HCT116 (cell line): ENCODE results near the gene LHPP.

Source experiments
- CBX3 ChIP-seq: IDR thresholded peaks from 2 replicates; pipeline ENCODE4 v1.6.1; 2012; ENCODE audit warnings: low read depth
- CTCF ChIP-seq, 3 experiments: fragments of 200-600 bp in 1 of 3; sonication (generic) in 1 of 3; IDR thresholded peaks in 2 of 3; conservative IDR thresholded peaks in 1 of 3; 2 replicates each; pipeline ENCODE4 v1.5.1; 2012 to 2017; ENCODE audit warnings: low read depth in 2 of 3, low read length in 2 of 3, antibody characterized with exemption in 1 of 3, borderline replicate concordance in 1 of 3, control low read depth in 1 of 3, mild to moderate bottlenecking in 1 of 3, mixed read lengths in 1 of 3, mixed run types in 1 of 3, moderate library complexity in 1 of 3; ENCODE audit not compliant: insufficient read depth in 1 of 3
- EGR1 ChIP-seq: IDR thresholded peaks from 2 replicates; pipeline ENCODE4 v1.6.1; 2012; ENCODE audit warnings: low read depth
- EZH2phosphoT487 ChIP-seq: fragments of 200-600 bp; IDR thresholded peaks from 2 replicates; pipeline ENCODE4 v1.6.1; 2018; ENCODE audit warnings: antibody characterized with exemption, borderline replicate concordance
- FOSL1 ChIP-seq: IDR thresholded peaks from 2 replicates; pipeline ENCODE4 v1.6.1; 2012; ENCODE audit warnings: low read depth
- MAX ChIP-seq: IDR thresholded peaks from 2 replicates; pipeline ENCODE4 v1.6.1; 2012
- POLR2A ChIP-seq: IDR thresholded peaks from 2 replicates; pipeline ENCODE4 v1.7.0; 2011; ENCODE audit warnings: borderline replicate concordance; ENCODE audit not compliant: insufficient read depth, insufficient read length; ENCODE audit errors: extremely low read depth
- POLR2AphosphoS5 ChIP-seq: IDR thresholded peaks from 2 replicates; pipeline ENCODE4 v1.6.1; 2011; ENCODE audit warnings: mild to moderate bottlenecking, low read depth, low read length, moderate library complexity
- RAD21 ChIP-seq: IDR thresholded peaks from 2 replicates; pipeline ENCODE4 v1.6.1; 2012; ENCODE audit warnings: low read depth, mild to moderate bottlenecking
- REST ChIP-seq: IDR thresholded peaks from 2 replicates; pipeline ENCODE4 v1.6.1; 2012; ENCODE audit warnings: low read depth
- TCF7L2 ChIP-seq: IDR thresholded peaks from 2 replicates; pipeline ENCODE4 v1.7.0; 2011; ENCODE audit warnings: borderline replicate concordance, inconsistent platforms; ENCODE audit not compliant: insufficient read depth, insufficient read length; ENCODE audit errors: extremely low read depth
- YY1 ChIP-seq: IDR thresholded peaks from 2 replicates; pipeline ENCODE4 v1.6.1; 2011; ENCODE audit warnings: low read length, low read depth, moderate library complexity, mild to moderate bottlenecking; ENCODE audit not compliant: insufficient replicate concordance; ENCODE audit errors: extremely low read depth
- ZNF274 ChIP-seq: fragments of 200-500 bp; sonication (Bioruptor generic); IDR thresholded peaks from 2 replicates; pipeline ENCODE4 v1.6.1; 2014; ENCODE audit warnings: mild to moderate bottlenecking, low read depth, low read length, inconsistent platforms

DNA sequence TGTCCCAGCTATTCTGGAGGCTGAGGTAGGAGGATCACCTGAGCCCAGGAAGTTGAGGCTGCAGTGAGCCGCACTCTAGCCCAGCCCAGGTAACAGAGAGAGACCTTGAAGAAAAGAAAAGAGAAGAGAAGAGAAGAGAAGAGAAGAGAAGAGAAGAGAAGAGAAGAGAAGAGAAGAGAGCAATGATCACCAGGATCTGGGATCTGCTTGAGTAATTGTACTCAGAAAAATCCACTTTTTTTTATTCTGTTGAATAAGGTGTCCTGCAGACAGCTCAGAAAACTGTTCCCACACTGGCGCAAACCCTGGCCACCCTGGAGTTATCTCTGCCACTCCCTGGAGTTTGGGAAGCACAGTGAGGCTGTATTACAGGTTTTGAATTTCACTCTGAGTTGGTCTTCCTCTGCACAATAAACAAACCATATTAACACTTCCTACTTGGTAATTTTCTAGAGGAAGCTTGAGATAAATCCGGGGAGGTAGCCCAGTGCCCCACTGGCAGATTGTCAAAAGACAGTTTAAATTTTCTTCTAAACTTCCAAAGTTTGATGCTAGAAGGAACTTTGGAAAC lies 33.3 kb upstream of the LHPP start:
- no peak for TF ChIP-seq POLR2AphosphoS5
- no peak for TF ChIP-seq CTCF (IDR thresholded peaks at IDR 0.05 in 2 of 3, conservative IDR thresholded peaks at IDR 0.05 in 1 of 3; ENCODE audit: borderline replicate concordance in 1 of 3, insufficient read depth in 1 of 3, low read depth in 2 of 3, low read length in 2 of 3)
- no peak for TF ChIP-seq EZH2phosphoT487
- TF ChIP-seq POLR2A, result no peak
- no peak for TF ChIP-seq RAD21
- TF ChIP-seq REST, result no peak
- TF ChIP-seq ZNF274, result no peak
- TF ChIP-seq EGR1, result no peak
- no peak for TF ChIP-seq FOSL1
- TF ChIP-seq CBX3, result no peak
- no peak for TF ChIP-seq YY1
- no peak for TF ChIP-seq TCF7L2
- TF ChIP-seq MAX, result no peak
